Activated CD8-positive, alpha-beta memory T cell treated with anti-CD3 and anti-CD28 coated beads, Interleukin-2, amount 10 ng/mL, durations not matched to agents 7 days and 5 days (primary cell): ENCODE measurements around the gene KCNG1. TPM values are rescaled to one million over a fixed set of nuclear protein-coding genes. Genes with fewer than 3 reads are reported as not detected.
"Not testable (repeated sequence)": the region's sequence is repeated elsewhere in the genome, so short reads cannot be mapped to it uniquely, and the experiment has no call there.

ENCODE experiments used
- ATAC-seq: fragments of 150-1000 bp; cut with Tn5 transposase; one replicate; pipeline ENCODE4 v1.10.0; 2021; ENCODE audit warnings: moderate library complexity
- CTCF ChIA-PET: fragments of 350-600 bp; sonication (Branson Sonifier 250); formaldehyde crosslinking; loops from one replicate; lab custom pipeline; 2021; ENCODE audit warnings: antibody characterized with exemption; lab: Charles Lee
- DNase-seq: peaks from one replicate; pipeline ENCODE4 v3.0.0-alpha.2; 2020
- H3K27ac Mint-ChIP-seq: one replicate; pipeline ENCODE4 v1.8.0; 2021; ENCODE audit warnings: mild to moderate bottlenecking, mixed read lengths
- H3K27me3 Mint-ChIP-seq: one replicate; pipeline ENCODE4 v1.8.0; 2021; ENCODE audit warnings: mixed read lengths
- H3K36me3 Mint-ChIP-seq: one replicate; pipeline ENCODE4 v1.8.0; 2021; ENCODE audit warnings: mild to moderate bottlenecking, mixed read lengths
- H3K4me1 Mint-ChIP-seq: one replicate; pipeline ENCODE4 v1.8.0; 2021; ENCODE audit warnings: mixed read lengths
- H3K4me3 Mint-ChIP-seq: one replicate; pipeline ENCODE4 v1.8.0; 2021; ENCODE audit warnings: mild to moderate bottlenecking, moderate library complexity, mixed read lengths
- H3K9me3 Mint-ChIP-seq: one replicate; pipeline ENCODE4 v1.8.0; 2022; ENCODE audit warnings: low read depth, mixed read lengths
- total RNA-seq, 2 experiments: library from RNA; stranded (reverse); gene quantifications; one replicate each; pipeline ENCODE4 v1.2.3, GENCODE V29; 2021

KCNG1 gene
- total RNA-seq, 2 experiments from 2014 or later, result 1.1 TPM; not detected in 1

DNA sequence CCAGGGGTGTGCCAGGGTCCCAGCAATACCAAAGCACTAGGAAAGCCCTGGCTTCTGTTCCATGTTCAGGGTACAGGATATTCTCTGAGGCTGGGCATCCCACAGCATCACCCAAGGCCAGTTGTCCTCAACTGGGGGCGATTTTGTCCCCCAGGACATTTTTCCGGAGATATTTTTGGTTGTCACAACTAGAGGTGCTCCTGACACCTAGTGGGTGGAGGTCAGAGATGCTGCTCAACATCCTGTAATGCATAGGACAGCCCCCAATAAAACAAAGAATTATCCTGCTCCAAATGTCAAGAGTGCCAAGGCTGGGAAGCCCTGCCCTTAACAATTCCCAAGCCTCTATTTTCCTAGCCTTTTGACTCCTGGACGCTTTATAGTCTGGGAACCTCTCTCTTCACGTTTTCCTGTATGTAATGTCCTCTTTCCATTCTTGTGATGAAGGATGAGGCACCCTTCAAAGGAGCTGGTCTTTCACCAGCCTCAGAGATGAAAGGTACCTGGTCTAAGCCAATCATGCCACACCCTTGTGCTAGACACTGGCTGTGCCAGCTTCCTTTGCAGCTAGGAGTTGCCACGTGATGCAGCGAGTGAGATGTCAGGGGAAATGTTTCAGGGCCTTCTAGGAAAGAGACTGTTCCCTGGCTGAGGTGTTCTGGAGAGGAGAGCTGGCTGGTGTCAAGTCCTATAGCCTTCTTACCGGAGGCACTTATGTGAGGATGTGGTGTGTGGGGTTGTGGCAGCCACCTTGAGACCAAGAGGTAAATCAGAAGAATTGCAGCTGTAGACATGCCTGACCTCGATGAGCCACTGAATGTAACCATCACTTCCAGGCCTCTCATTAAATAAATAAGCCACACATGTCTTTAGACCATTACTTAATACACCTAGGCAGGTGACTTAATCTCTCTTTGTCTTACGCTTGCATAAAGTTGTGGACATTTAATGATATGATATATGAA, 23.4 kb upstream of the KCNG1 start:
- Mint-ChIP-seq H3K9me3 (no peaks in the 10 kb centered on the region), H3K4me1 (no peaks in the 10 kb centered on the region), H3K27me3 (peaks cover 23% of the 10 kb centered on the region), H3K36me3 (no peaks in the 10 kb centered on the region), H3K27ac (no peak overlapping the region), H3K4me3 (no peak overlapping the region)
- ATAC-seq, result no peak
- CTCF ChIA-PET, result interaction anchor here (1.2 kb wide), 1 partner anchor 12 kb away, joined by 3 read pairs; no protein-coding TSS in a partner anchor
- no peak for DNase-seq

DNA sequence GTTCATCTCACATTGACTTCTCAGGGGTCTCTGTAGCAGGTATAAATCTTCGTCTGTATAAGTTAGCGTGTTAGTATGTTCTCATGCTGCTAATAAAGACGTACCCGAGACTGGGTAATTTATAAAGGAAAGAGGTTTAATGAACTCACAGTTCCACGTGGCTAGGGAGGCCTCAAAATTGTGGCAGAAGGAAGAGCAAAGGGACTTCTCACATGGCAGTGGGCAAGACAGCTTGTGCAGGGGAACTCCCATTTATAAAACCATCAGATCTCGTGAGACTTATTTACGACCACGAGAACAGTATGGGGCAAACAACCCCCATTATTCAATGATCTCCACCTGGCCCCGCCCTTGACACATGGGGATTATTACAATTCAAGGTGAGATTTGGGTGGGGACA, 22.6 kb upstream of the KCNG1 start:
- H3K4me3 Mint-ChIP-seq, ATAC-seq, CTCF ChIA-PET, H3K36me3 Mint-ChIP-seq, DNase-seq, H3K9me3 Mint-ChIP-seq, H3K4me1 Mint-ChIP-seq, H3K27ac Mint-ChIP-seq: not testable (repeated sequence)
- H3K27me3 Mint-ChIP-seq, result peaks cover 16% of the 10 kb centered on the region

DNA sequence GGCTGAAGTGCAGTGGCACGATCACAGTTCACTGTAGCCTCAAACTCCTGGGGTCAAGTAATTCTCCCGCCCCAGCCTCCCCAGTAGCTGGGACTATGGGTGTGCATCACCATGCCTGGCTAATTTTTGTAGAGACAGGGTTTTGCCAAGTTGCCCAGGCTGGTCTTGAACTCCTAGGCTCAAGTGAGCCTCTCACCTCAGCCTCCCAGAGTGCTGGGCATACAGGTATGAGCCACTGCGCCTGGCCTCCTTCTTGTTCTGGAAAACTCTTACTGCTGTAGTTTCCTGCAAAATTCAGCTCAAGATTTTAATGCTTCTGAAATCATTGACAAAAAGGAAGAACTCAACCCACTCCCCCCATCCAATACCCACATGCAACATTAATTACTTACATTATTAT, 21.9 kb upstream of the KCNG1 start:
- H3K27me3 Mint-ChIP-seq, result peaks cover 10% of the 10 kb centered on the region
- no peak overlapping the region for H3K27ac Mint-ChIP-seq
- no peak for ATAC-seq
- H3K4me1 Mint-ChIP-seq, result no peaks in the 10 kb centered on the region
- no peak for DNase-seq
- H3K4me3 Mint-ChIP-seq, result no peak overlapping the region
- CTCF ChIA-PET, result no interaction called here
- H3K9me3 Mint-ChIP-seq, result no peaks in the 10 kb centered on the region
- H3K36me3 Mint-ChIP-seq, result no peaks in the 10 kb centered on the region

DNA sequence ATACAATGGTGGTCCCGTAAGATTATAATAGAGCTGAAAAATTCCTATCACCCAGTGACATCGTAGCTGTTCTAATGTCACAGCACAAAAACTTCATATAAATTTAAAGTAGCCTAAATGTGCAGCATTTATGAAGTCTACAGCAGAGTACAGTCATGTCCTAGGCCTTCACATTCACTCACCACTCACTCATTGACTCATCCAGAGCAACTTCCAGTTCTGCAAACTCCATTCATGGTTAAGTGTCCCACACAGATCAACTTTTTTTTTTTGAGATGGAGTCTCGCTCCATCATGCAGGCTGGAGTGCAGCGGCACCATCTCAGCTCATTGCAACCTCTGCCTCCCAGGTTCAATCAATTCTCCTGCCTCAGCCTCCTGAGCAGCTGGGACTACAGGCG, 20.9 kb upstream of the KCNG1 start:
- CTCF ChIA-PET, result no interaction called here
- no peak overlapping the region for H3K27ac Mint-ChIP-seq
- H3K9me3 Mint-ChIP-seq, result no peaks in the 10 kb centered on the region
- peaks cover 5% of the 10 kb centered on the region for H3K27me3 Mint-ChIP-seq
- DNase-seq (no peak), ATAC-seq (no peak)
- no peaks in the 10 kb centered on the region for H3K36me3 Mint-ChIP-seq
- H3K4me1 Mint-ChIP-seq, result no peaks in the 10 kb centered on the region
- no peak overlapping the region for H3K4me3 Mint-ChIP-seq

DNA sequence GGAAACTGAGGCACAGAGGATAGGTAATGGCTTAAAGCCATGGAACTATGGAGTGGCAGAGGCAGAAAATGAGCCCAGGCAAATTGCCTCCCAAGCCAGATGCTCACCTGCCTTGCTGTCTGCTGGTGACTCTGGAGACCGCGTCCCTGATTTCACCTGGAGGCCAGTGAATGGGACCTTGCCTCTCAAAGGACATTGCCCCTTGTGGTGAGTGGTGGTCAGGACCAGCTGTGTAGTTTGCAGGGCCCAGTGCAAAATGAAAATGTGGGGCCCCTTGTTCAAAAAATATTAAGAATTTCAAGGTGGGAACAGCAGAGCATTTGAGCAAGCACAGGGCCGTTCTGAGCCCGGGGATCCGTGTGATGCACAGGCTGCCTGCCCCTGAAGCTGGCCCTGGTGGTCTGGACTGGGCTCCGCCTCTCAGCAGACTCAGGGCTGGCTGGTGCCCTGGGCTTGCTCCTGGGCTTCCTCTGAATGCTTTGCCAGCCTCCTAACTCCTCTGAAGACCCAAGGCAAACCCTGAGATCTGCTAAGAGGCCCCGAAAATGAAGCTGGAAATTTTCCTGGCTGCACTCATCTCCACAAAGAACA, 19.8 kb upstream of the KCNG1 start:
- Mint-ChIP-seq H3K27me3 (peaks cover 4% of the 10 kb centered on the region), H3K4me3 (no peak overlapping the region), H3K4me1 (no peaks in the 10 kb centered on the region), H3K27ac (no peak overlapping the region), H3K36me3 (no peaks in the 10 kb centered on the region), H3K9me3 (no peaks in the 10 kb centered on the region)
- no peak for DNase-seq
- no peak for ATAC-seq
- CTCF ChIA-PET, result no interaction called here

DNA sequence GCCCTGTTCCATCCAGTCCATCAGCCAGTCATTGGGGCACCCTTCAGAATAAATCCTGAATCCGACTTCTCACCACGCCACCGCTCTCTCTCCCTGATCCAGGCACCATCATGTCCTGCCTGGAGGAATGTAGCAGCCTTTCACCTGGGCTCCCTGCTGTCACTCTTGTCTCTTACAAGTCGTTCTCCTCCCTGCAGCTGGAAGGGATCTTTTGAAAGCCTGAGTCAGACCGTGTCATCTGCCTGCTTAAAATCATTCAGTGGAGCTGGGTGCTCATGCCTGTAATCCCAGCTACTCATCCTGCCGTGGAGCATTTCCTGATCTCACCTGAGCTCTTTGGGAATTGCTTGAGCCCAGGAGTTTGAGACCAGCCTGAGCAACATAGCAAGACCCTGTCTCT, 19.2 kb upstream of the KCNG1 start:
- H3K4me1 Mint-ChIP-seq, result no peaks in the 10 kb centered on the region
- no peak for ATAC-seq
- no peaks in the 10 kb centered on the region for H3K36me3 Mint-ChIP-seq
- H3K27ac Mint-ChIP-seq, result no peak overlapping the region
- H3K4me3 Mint-ChIP-seq, result no peak overlapping the region
- peaks cover 4% of the 10 kb centered on the region for H3K27me3 Mint-ChIP-seq
- DNase-seq, result no peak
- no peaks in the 10 kb centered on the region for H3K9me3 Mint-ChIP-seq
- CTCF ChIA-PET, result no interaction called here

DNA sequence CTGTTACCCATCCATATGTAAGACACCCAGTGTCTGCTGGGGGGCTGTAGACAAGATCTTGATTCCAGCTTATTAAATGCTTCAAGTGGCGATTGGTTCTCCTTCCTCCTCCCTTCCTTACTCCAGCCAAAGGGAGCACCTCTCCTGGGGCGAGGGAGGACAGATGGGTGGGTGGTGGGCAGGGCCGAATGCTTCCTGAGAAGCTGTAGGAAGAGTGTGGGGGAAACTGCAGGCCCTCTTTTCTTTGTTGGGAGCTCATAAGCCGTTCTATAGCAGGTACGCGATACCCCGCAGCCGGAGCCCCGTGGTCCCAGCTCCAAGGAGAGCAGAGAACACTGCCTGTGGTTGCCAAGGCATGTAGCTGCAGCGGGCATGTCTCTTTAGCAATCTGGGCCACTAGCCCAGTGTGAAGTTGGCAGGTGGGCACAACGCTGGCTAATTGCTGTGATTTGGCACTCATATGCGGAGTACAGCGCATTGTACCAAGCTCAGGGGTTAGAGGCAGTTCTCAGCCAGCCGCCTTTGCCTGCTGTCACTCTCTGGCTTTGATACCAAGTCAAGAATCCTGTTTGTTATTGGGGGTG, 14.7 kb upstream of the KCNG1 start:
- ATAC-seq (no peak), DNase-seq (no peak)
- CTCF ChIA-PET, result no interaction called here
- Mint-ChIP-seq H3K27me3 (peaks cover 14% of the 10 kb centered on the region), H3K4me1 (peaks cover 6% of the 10 kb centered on the region), H3K36me3 (no peaks in the 10 kb centered on the region), H3K4me3 (no peak overlapping the region), H3K9me3 (no peaks in the 10 kb centered on the region), H3K27ac (no peak overlapping the region)

DNA sequence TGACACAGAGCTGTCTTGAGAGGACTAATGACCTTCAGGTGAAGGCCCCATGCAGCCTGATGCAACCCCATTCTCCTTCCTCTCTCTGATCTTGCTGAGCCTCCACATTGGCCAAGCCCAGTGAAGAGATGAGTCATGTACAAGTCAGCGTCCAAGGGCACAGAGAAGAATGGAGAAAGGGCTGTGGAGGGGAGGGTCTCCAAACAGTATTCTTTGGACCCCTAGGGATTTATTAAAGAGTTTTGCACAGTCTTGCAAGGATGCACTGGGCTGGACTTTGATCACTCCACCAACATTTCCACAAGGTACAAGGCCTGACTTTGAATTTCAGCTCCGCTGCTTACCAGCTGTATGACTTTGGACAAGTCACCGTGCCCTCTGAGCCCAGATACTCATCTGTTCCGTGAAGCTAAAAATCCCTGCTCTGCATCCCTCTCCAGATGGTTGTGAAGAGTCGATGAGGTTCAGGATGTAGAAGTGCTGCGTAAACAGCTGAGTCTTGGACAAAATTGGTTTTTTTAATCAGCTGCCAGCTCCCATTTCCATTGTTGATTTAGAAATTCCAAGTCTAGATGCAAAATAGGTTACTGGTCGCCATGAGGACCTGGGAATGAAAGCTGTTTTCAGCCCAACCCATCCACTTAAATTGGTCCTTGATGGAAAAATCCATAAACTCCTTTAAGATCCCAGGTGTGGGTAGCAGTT, 14.1 kb upstream of the KCNG1 start:
- Mint-ChIP-seq H3K4me3 (no peak overlapping the region), H3K4me1 (peaks cover 6% of the 10 kb centered on the region)
- CTCF ChIA-PET, result no interaction called here

DNA sequence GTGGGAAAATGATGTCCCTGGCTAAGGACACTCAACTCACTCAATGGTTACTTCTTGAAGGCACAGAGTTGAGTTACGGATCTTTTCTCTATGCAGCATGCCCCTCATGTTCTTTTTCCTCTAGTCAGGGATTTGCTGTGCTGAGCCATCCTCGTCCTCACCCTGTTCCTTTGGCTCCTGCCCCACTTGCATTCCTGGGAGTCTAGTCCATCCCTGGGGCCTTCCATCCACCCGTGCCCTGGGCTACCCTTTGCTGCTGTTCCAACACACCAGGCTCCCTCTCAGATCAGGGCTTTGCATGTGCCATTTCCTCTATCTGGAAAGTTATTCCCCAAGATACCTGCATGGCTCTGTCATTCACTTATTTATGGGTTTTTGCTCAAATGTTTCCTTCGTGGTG, 13.3 kb upstream of the KCNG1 start:
- H3K36me3 Mint-ChIP-seq, result no peaks in the 10 kb centered on the region
- H3K27ac Mint-ChIP-seq, result no peak overlapping the region
- H3K27me3 Mint-ChIP-seq, result peaks cover 26% of the 10 kb centered on the region
- H3K9me3 Mint-ChIP-seq, result peaks cover 4% of the 10 kb centered on the region
- DNase-seq (no peak), ATAC-seq (no peak)
- CTCF ChIA-PET, result no interaction called here
- peaks cover 6% of the 10 kb centered on the region for H3K4me1 Mint-ChIP-seq
- H3K4me3 Mint-ChIP-seq, result no peak overlapping the region

More for the DNA sequence above, 14.1 kb upstream of the KCNG1 start:
- Mint-ChIP-seq H3K36me3 (no peaks in the 10 kb centered on the region), H3K9me3 (no peaks in the 10 kb centered on the region), H3K27ac (no peak overlapping the region), H3K27me3 (peaks cover 19% of the 10 kb centered on the region)
- no peak for DNase-seq
- no peak for ATAC-seq

DNA sequence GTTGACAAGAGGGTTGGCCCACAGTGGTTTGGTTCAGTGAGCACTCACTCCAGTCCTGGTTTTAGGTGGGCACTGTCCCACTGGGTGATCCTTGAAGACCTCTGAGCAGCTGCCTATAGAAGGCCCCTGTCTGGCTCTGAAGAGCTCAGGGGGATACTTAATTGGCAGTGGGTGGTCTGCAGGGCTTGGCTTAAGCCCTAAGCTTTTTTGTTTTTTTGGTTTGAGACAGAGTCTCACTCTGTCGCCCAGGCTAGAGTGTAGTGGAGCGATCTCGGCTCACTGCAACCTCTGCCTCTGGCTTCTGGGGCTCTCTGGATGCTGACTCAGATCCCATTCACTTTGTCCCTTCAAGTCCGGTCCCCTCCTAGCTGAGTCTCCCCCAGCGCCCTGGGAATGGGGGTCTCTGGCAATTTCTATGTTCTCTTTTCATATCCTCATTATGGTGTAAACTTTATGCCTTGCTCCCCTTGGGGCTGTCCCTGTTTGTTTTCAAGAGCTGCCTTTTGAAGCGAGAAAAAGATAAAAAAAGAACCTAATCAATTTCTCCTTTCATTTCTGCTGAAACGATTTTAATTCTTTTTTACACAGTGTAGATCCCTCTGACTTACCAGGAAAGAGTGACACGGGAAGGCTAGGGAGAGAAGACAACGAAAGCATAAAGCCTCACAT, 12.2 kb upstream of the KCNG1 start:
- ATAC-seq, result no peak
- Mint-ChIP-seq H3K4me1 (peaks cover 6% of the 10 kb centered on the region), H3K4me3 (no peak overlapping the region), H3K27me3 (peaks cover 32% of the 10 kb centered on the region), H3K27ac (no peak overlapping the region), H3K9me3 (peaks cover 4% of the 10 kb centered on the region), H3K36me3 (no peaks in the 10 kb centered on the region)
- CTCF ChIA-PET, result no interaction called here
- DNase-seq, result no peak

DNA sequence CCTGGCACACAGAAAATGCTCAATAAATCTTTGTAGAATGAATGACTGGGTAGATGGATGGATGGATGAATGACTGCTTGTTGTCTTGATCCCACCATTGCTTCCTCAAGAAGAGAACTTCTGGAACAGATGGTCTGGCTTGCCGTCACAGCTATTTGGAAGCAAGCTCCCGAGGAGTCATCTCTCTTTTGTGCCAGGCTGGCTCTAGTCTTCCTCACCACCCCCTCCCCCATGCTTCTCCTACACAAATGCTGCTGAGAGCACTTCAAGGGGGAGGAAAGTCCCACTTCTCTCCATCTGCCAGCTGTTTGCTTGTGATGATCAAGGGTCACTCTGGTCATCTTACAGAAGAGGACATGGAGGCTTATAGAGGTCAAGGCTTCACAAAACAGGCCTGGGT, 11.6 kb upstream of the KCNG1 start:
- DNase-seq (no peak), ATAC-seq (no peak)
- Mint-ChIP-seq H3K9me3 (peaks cover 4% of the 10 kb centered on the region), H3K4me3 (no peak overlapping the region), H3K27me3 (peaks cover 37% of the 10 kb centered on the region), H3K4me1 (peaks cover 6% of the 10 kb centered on the region), H3K27ac (no peak overlapping the region), H3K36me3 (no peaks in the 10 kb centered on the region)
- CTCF ChIA-PET, result no interaction called here

DNA sequence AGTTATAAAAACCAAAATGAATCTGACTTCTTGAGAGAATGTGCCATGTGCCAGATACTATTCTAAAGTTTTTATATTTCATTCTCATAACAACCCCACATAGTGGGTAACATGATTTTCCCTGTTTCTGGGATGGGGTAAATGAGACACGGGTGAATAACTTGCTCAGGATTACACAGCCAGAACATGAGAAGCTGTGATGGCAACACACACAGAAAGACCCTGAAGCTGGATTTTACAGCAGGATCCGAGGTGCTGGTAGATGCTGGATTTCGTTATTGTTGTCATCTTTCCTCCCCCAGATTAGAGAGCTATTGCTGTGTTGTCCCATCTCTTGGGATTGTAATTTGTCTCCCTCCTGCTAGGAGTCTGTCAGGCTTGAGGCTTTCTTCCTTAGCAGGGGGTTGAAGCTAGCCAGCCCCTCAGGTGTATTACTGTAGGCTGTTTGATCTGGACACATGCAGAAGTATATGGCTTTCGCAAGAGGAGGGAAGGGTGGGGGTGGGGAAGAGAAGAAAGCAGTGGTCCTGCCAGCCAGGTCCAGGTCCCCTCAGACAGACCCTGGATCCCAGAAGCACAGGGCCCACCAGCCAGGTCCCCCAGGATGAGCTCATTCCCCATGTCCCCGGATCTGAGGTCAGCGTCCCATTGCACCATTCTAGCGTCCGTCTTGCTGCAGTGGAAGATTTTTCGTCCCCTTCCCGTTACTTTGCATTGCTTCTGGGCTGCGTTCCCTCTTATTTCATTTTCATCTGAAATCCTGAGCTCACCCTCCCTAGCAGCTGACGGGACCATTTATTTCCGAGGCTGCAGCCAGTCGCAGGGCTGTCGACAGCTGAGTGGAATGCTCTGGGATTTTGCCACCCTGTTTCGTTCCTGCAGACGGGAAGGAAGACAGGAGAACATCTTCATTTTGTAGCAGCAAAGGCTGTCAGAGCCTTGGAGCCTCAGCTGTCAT, 7.3 kb upstream of the KCNG1 start:
- no peaks in the 10 kb centered on the region for H3K36me3 Mint-ChIP-seq
- no peak overlapping the region for H3K27ac Mint-ChIP-seq
- CTCF ChIA-PET, result interaction anchor here (0.6 to 2.2 kb wide), 3 partner anchors 37 to 276 kb away, joined by 3 to 7 read pairs (median 5); no protein-coding TSS in a partner anchor
- H3K4me3 Mint-ChIP-seq, result no peak overlapping the region
- DNase-seq, result no peak
- peaks cover 6% of the 10 kb centered on the region for H3K4me1 Mint-ChIP-seq
- peaks cover 4% of the 10 kb centered on the region for H3K9me3 Mint-ChIP-seq
- no peak for ATAC-seq
- peaks cover 62% of the 10 kb centered on the region for H3K27me3 Mint-ChIP-seq
